ENCODE data around the gene DCTD.

DCTD gene

GRCh38 chr4:182917182-182918043 is at the start of gene DCTD:
TSS of gene DCTD (minus strand) at chr4:182917386. CDS start at chr4:182915568, 1,818 bp downstream.
- DNase-seq: peak; percentile 92

- no peak for DNase-seq
Measured at GRCh38 chr4:182960746-182961145, 43.6 kb upstream of the DCTD start.

- no peak for DNase-seq
Measured at GRCh38 chr4:182960228-182960627, 43.0 kb upstream of the DCTD start.

DNA sequence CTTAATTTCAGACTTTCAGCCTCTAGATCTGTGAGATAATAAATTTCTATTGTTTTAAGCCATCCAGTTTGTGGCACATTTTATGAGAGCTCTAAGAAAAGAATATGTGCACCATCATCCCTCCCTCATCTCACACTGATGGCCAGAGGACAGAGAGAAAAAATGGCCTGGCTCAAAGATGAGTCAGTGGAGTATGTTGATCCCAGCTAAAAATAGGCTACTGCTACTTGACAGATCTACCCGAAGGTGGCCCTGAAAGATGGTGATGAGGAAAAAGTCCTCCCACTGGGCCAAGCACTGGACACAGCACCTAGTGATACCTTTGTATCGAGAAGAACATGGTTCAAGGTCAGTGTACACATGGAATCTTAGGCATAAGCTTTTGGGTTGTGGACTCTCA is 38.2 kb upstream of the DCTD start:
- DNase-seq: no peak

- no peak for DNase-seq
Measured at GRCh38 chr4:182944484-182945213, 27.5 kb upstream of the DCTD start.

- DNase-seq: no peak
Measured at GRCh38 chr4:182939680-182940079, 22.5 kb upstream of the DCTD start.

- DNase-seq: peak; percentile 88
Measured at GRCh38 chr4:182938205-182938645, 21.0 kb upstream of the DCTD start.

- no peak for DNase-seq
Measured at GRCh38 chr4:182937268-182938204, 20.4 kb upstream of the DCTD start.

- no peak for DNase-seq
Measured at GRCh38 chr4:182932651-182933050, 15.5 kb upstream of the DCTD start.

DNA sequence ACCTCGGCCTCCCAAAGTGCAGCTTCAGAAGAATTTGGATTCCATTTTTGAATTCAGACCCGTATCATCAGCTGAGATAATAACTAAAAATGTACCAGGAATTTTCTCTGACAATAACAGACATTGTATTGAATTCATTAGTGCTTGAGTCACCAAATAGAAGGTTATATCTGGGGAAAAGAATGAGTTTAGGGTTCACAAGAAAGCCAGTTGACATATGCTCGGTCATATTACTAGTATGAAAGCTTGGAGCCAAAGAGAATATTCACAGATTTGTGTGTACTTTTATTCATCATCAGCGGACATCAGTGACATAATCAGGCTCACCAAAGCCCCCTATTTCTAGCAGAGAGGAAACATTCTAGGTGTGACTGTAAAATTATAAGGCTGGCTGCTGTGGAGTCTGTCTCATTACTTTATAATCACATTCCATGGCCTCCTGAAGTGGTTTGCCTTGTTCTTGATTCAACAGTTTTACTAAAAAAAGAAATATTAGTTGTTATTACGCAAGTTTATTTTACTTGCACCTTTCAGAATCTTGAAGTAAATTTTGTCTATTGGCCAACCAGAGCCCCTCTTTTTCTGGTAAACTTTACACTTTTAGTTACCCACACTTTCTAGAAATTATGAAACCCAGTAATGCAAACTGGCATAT is 14.6 kb upstream of the DCTD start:
- DNase-seq: no peak

GRCh38 chr4:182930889-182931288 is 13.7 kb upstream of the DCTD start:
- no peak for DNase-seq

DNA sequence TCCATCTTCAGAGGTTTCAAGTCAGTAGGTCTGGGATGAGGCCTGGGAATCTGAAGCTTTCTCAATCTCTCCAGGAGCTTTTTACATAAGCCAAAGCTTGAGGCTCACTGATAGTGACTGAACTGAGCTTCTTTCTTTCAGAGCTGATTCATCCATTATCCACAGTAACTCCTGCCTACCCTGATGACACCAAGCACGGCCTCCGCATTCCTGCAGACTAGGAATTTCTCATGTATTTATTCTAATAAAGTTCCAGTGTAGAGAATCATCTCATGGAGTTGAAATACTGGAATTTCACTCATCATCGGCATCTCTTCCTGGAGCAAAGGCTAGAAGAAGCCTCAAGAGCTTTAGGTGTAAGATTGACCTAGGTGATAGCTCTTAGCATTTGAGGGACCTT is 12.1 kb upstream of the DCTD start:
- no peak for DNase-seq

- no peak for DNase-seq
Measured at GRCh38 chr4:182928061-182928460, 10.9 kb upstream of the DCTD start.

GRCh38 chr4:182927505-182927904 is 10.3 kb upstream of the DCTD start:
- DNase-seq: no peak

- no peak for DNase-seq
Measured at GRCh38 chr4:182925855-182926254, 8.7 kb upstream of the DCTD start.

DNA sequence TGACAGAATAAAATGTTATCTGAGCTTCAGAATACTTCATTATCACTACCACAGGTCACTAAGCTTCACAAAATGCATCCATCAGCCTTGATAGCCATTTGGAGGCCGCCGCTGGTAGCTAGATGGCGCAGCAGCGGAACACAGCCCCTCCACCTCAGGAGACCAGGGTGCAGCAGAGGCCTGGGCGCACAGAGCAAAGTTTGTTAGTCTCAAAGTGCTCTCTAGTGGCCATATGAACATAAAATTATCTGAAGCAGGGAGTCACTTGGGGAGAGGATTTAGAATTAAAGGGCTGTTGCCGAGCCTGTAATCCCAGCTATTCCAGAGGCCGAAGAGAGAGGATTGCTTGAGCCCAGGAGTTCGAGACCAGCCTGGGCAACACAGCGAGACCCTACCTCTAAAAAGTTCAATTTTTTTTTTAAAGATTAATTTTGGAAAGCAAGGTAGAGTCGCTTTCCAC is 8.1 kb upstream of the DCTD start:
- peak; percentile 77 for DNase-seq

DNA sequence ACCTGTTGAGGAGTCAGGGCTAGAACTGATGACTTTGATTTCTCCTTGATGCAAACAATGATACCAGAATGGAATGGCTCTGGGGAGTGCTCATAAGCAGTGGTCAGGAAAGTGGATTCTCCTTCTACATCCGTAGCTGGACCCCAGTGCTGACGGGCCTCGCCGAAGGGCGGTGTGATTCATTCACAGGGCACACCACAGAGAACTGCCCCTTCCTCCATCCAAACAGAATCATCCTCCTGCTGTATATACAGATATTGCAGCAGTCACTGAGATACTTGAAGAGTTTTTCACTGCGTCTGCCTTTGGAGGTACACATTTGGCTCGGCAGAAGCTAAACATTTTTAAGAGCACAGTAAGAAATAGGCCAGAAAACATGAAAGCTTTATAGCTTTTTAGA is 7.3 kb upstream of the DCTD start:
- DNase-seq: no peak

DNA sequence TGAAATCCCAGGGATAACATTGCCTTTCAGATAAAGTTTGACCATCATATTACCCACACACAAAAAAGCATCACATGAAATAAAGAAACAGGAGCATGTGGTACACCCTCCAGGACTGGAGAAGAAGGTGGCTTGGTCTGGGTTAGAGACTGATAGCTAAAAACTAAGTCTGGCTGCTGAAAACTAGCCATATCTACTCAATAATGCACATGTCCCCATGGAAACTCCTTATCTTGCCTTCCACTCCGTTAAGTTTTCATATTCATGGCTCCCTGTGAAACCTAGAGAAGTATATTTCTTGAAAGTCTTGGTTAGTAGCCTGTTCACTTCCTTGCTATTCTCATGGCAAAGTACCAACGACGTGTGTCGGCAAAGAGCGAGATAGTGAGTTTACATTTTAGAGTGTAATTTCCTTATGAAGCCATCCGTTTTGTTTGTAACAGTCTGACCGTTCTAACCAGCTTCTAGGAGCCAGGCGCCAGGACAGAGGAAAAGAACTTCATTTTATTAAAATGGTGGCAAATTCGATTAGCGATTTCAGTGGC is 6.7 kb upstream of the DCTD start:
- no peak for DNase-seq

DNA sequence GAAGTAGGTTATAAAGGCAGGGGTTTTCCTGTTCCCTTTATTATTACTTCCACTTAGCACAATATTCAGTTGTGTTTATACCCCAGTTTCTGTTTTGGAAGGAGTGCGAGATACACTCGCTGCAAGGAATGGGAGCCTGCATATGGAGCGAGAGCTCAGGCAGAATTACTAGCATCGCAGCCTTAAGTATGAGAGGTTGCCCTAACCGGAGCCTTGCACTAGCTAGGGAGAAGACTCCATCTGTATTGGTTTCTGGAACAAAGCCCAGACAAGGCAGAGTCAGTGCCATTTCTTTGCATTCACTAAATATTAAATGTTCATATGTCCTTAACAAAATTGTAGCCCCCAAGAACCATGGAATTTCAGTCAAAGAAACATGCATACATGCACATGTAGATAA is 6.2 kb upstream of the DCTD start:
- no peak for DNase-seq

GRCh38 chr4:182922501-182923284 is 5.5 kb upstream of the DCTD start:
- DNase-seq: no peak

DNA sequence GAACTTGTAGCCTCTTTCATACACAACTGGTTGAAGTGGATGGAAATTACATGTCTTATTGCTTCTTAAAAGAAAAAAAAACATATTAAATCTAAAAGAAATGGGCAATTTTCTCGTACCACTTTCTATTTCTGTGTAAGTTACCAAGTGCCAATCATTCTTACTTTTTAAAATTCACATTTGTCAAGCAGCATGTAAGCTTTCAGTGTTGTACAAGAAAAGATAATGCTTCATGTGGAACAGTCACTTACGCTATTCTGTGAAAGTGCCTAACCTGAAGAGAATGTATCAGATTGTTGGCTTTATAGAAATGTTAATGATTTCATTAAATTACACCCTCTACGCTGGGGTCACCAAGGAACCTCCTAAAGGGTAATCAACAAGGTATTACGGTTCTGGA is 4.4 kb upstream of the DCTD start:
- no peak for DNase-seq
